IPS DF 19.7 (cell line): ENCODE data around the gene SENP8.

Experiments used
- DNase-seq: peaks from one replicate; pipeline ENCODE4 v3.0.0-alpha.2; 2013; ENCODE audit warnings: low read depth, low spot score

SENP8 gene

GRCh38 chr15:72113347-72114031 lies 4.7 kb upstream of the SENP8 start:
- DNase-seq, result no peak

DNA sequence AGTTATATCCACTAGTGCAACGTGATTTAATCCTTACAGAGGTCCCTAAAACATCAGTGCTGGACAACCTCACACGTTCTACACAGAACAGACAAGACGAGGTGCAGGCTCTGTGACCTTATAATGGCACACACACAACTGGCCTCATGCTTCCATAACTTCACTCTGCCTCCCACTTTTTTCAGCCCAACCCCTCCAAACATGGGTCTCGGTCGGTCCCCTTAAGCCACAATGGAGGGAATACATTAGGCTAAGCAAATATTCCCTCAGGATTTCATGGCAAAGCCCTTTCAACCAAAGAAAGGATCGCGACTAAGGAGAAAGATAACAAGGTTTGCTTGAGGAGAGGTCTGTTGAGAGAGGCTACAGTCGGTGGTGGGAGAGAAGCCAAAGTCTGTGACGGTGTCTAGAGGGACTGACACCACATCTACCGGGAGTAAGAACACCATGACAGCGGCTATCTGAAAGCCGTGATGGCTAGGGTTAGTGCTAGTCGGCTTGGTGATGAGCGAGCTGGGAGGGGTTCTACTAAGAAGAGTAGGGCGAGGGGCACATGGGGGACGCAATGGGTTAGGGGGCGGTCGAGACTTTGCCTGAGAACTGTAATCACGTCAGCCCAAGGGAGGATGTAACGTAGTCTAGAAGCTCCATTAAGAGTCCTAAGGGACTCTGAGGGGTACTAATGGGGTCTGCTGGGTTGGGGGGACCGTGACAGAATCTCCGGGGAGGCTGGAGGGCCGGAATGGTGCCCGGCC lies 1.3 kb upstream of the SENP8 start:
- DNase-seq, result peak; percentile 5

GRCh38 chr15:72117486-72118016 lies 652 bp upstream of the SENP8 start:
- peak; percentile 12 for DNase-seq

DNA sequence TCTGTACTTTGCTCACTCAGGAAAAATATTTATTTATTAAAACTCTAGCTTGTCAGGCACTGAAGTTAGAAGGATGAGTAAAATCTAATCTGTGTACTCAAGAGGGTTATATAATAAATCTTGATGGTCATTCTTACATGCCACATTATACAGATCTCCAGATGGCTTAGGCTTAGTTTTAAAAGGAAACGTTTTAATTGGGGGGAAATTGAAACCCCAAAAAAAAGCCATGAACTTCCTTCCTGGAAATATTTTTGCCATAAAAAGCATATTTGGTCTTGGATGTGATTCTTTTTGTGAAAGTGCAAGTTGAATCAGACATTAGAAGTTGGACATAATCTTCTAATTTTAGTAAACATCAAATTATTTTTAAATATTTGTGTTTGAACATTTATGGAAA lies 6.0 kb downstream of the SENP8 start:
- DNase-seq, result no peak

GRCh38 chr15:72127724-72128322 lies 9.6 kb downstream of the SENP8 start:
- DNase-seq, result no peak

DNA sequence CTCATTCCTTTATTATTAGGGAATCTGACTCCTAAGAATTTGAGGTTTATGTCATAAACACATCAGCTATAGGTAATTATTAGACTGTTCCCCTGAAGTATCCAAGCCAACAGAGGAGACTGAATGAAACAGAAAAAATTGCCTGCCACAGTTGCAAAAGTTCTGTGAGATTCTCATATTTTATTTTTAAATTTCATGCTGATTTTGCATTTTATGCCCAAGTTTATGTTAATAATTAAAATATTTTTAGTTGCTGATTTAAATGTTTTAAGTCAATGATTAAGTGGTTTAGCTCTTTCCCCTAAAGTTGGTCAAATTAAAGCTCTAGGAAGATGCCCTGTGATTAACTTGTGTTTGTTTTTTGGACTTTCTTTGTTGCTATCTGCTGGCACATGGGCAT lies 10.2 kb downstream of the SENP8 start:
- no peak for DNase-seq

DNA sequence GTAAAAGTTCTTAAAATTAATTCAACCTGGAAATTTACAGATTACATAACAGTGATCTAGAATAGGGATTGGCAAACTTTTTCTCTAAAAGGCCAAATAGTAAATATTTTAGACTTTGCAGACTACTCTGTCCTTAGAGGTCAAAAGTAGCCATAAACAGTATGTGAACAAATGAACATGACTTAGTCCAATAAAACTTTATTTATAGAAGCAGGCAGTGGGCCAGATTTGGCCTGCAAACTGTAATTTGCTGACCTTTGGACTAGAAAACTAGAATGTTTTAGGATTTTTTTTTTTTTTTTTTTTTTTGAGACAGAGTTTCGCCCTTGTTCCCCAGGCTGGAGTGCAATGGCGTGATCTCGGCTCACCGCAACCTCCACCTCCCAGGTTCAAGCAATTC lies 12.1 kb downstream of the SENP8 start:
- no peak for DNase-seq

DNA sequence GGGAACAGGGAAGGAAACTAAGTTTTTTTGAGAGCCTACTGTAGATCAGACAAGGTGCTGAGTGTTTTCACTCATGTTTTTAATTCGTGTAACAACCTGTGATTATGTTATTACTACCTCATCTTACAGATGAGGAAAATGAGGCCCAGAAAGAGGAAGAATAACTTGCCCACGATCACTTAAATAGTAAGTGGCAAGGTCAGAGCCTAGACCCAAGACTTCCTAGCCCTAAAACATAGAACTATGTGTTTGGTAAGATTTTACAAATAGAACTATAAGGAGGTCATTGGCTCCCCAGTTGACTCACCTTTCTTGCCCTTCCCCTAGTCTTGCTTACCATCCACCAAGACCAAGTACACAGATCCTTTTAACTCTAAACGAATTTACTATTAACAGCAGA lies 13.7 kb downstream of the SENP8 start:
- DNase-seq, result no peak

GRCh38 chr15:72133211-72133610 lies 15.0 kb downstream of the SENP8 start:
- DNase-seq, result no peak

GRCh38 chr15:72135719-72136118 lies 17.5 kb downstream of the SENP8 start:
- DNase-seq, result no peak

GRCh38 chr15:72136170-72137051 lies 18.2 kb downstream of the SENP8 start:
- no peak for DNase-seq

- DNase-seq, result no peak
These were observed 21.5 kb downstream of the SENP8 start for GRCh38 chr15:72139667-72140066.

GRCh38 chr15:72140088-72140487 lies 21.9 kb downstream of the SENP8 start:
- no peak for DNase-seq

GRCh38 chr15:72141171-72142084 lies 23.2 kb downstream of the SENP8 start:
- DNase-seq, result no peak

DNA sequence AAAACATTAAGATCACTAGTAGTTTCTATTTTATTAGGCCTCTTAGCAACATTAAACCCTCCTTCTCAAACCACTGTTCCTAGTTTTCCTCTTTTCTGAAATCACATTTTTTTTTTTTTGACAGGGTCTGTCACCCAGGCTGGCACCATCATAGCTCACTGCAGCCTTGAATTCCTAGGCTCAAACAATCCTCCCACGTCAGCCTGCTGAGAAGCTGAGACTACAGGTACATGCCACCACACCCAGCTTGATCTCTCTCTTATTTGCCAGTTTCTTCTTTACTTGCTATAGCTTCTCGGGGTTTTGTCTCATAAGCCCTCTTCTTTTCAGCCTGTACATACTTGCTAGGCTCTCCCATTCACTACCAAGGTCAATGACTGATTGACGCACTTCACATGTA lies 28.0 kb downstream of the SENP8 start:
- DNase-seq, result no peak

DNA sequence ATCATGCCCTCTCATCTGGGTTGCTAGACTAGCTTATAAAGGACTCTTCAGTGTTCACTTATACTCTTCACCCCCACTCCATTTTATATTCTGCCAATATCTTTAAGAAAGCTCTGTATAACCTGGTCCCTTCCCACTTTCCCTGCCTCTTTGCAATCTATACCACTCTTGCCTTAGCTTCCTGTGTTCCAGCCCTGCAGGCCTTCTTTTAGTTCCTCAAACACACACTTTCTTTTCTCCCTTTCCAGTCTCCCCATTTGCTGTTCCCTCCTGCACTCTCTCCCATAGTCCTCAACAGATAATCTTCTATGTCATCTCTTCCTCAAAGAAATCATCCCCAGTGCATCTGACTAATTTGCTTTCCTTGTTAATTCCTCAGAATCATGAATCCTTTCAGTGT lies 28.7 kb downstream of the SENP8 start:
- DNase-seq, result no peak

DNA sequence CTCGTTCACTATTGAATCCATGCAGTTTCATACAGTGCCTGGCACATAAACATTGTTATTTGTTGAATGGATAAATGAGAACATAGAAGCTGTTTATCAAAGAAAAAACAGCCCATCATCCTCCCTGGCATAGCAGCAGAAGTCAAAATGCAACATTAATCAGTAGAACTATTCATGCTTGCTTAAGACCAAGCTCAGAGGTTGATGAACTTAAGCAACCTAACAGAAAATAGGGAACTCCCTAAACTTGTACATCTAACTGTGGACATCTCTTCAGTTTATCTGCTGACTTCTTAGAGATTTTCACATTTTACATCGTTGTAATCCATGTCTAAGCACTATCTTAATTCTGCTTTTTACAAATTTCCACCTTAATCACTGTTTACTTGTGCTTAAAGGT lies 29.2 kb downstream of the SENP8 start:
- DNase-seq, result no peak

DNA sequence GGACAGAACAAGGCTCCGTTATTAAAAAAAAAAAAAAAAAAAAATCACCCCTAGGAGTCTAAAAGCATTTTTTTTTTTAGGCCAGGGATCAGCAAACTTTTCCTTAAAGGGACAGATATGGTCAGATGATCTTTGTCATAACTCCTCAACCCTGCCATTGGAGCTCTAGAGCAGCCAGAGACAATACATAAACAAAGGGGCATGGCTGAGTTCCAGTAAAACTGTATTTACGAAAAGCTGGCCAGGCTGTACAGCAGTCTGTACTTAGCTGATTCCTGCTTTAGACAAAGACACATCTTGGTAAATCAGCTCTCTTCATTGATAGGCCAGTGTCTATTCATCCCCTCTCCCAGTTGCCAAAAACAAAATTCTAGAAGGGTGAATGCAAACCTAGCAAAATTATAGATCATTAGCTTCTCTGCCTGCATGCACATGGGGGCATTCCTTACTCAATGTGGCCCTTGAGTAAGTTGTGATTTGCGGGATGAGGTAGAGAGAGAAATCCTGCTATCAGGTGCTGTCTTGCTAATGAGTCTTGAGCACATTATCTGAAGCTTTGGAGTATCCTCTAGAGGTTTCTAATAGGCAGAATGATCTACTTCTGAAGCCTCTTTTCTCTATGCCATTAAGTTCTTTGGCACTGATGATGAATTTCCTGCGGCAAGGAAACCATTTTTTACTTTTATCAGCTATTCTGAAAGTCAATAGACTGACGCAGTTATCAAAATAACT lies 35.2 kb downstream of the SENP8 start:
- DNase-seq, result no peak

DNA sequence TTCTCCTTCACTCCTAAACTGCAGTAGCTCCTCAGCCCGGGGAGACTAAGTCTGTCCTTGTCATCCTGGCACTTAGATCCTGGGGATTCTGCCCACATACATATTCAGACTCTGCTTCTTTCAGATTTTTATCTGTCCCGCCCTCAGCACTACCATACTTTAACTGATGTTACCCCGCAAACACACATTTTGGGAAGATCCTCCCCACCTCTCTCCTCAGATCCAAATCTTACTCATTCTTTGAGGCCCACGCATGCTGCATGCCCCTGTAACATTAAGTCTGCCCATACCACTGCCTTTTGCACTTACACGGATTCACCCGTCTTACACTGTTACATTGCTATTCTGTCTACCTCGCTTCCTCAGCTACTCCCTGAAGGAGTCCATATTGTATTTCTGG lies 36.1 kb downstream of the SENP8 start:
- no peak for DNase-seq
